Effector CD8-positive, alpha-beta T cell (primary cell): ENCODE data around the gene SRC.

Experiments used
- DNase-seq: peaks from one replicate; lab custom pipeline; 2025; lab: John Stamatoyannopoulos, UW

The SRC gene

DNA sequence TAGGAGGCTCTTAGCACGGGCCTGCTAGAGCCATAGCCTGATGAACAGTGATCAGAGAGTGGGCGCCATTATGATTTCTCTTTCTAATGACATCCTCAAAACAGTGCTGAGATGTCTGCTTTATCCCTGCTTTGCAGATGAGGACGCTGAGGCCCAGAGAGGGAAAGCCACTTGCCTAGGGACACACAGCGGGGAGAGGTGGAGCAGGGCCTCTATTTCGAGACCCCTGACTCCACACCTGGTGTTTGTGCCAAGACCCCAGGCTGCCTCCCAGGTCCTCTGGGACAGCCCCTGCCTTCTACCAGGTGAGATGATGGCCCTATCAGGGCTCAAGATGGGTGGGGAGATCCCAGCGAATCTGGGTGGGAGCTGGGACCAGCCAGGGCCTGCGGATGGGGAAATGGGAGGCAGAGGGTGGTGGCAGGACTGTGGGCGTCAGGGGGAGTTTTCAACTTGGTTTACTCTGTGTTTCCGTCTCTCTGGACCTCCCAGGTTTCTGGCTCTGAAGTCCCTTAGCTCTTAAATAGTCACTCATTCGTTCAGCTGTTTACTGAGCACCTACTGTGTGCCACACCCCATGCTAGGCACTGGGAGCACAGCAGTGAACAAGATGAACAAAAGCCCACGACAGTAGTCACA lies 36.7 kb downstream of the SRC start:
- DNase-seq = no peak

DNA sequence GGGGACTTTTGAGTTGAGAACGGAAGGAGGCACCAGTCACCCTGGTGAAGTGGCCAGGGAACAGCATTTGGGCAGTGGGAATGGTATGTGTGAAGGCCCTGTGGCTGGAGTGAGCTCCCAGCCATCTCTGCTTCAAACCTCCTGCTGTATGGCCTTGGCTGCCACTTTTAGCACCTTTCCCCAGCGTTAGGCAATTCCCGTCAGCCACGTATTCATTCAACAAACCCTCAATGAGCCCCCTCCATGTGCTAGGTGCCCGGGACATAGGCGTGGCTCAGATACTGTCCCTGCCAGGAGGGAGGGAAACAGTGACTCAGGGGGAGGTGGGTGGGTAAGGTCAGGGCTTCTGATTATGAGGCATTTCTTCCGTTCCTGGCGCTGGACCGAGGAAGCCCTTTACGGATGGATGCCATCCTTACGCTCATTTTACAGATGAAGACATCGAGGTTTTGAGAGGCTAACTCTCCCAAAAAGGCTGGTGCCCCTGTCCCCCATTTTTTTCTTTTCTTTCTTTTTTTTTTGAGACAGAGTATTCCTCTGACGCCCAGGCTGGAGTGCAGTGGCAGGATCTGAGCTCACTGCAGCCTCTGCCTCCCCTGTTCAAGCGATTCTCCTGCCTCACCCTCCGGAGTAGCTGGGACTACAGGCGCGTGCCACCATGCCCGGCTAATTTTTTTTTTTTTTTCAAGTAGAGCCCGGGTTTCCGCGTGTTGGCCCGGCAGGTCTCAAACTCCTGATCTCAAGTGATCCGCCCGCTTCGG lies 37.5 kb downstream of the SRC start:
- DNase-seq = no peak

DNA sequence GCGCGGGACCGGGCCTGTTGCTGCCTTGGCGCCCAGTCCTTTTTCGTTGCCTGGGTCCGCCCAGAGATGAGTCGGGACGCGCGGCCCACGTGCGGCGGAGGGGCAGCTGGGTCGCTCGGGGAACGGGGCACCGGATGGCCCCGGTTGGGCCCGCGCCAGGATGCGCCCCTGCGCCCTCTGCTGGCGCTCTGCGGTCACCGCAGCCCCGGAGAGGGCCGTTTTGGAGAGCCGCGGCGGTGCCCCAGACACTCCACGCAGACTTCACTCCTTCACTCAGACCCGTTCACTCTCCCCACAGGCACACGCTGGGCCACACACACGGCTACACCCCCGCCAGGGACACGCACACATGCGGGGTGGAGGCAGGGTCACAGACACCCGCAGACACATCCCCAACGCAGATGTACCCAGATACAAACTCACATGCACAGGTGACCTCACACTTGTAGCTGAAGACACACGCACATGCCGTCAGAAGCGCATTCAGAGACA lies 38.8 kb downstream of the SRC start:
- DNase-seq = peak; percentile 67

GRCh38 chr20:37385176-37385575 lies 39.2 kb downstream of the SRC start:
- DNase-seq = no peak

GRCh38 chr20:37385659-37386504 lies 39.9 kb downstream of the SRC start:
- DNase-seq = no peak

DNA sequence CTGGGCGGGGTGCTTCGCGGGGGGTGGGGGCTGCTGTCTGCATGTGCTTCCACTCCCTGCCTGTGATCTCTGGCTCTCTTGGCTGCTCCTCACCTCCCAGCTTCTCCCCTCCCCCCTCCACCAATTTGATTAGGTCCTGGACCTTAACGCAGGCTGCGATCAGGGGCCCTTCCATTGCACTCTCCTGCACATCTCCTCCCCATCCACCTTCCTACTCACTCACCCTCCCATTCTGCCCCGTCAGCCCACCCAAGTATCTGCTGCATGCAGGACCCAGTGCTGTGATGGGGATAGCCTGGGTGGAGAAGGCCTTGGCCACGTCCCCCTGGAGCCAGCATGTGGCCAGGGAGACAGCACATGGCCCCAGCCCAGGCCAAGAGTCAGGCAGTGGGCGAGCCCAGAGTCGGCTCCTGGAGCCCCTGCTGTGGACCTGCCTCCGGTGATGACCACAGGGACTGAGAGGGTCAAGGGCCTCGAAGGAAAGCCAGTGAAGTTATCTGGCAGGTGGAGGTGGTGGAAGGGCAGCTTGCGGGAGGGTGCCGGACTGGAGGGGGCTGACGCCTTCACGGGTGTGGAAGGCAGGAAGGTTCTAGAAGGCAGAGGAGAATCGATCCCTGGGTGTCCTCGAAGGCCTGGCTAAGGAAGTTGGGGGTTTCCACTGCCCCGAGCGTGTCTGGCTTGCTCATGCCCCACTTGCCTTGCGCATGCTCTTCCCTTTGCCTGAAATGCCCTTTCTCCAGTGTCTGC lies 40.7 kb downstream of the SRC start:
- DNase-seq = no peak

DNA sequence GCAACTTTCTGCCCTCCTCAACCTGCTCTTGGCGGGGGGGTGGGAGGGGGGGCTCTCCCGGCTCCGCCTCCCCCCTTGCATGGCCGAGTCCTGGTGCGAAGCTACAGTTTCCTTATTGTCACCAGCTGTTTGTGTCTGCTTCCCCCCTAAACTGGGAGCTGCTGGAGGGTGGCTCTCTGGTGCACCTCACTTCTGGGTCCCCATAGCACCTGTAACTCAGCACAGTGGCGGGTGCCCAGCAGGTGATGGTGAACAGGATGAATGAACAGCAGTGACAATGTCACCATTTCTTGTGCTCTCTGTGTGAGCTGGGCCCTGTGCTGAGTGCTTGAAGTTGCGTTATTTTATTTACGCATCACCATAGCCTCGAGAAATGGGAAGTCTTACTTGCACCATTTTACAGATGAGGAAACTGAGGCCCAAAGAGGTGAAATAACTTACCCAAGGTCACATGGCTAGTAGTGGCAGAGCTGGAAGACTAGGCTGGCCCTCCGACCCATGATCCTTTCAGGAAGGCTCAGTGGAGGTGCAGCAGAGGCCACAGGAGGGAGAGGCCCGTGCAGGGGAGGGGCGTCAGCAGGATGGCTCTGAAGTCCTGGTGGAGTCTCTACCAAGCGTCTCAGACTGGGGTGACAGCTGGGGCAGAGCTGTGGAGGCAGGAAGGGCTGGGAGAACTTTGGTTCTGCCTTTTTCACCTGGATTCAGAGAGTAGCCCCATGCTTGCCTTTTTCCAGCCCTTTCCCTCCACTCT lies 41.8 kb downstream of the SRC start:
- DNase-seq = no peak

DNA sequence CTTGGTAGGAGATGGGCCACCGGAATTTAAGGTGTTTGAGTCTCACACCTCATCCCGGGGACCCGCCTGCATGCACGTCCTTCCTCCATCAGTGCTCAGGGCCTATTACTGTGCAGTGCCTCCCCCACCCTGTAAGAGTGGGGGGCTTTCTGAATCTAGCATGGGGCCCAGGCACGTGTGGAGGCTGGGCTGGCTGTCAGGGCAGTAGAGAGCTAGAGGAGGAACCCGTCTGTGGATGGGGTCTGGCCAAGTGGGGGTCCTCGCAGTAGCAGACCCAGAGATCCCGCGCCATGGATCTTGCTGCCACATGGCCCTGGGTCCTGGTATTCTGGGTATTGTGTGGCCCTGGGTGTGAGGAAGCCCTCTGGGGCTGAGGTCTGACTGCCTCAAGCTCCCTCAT lies 42.9 kb downstream of the SRC start:
- DNase-seq = no peak

DNA sequence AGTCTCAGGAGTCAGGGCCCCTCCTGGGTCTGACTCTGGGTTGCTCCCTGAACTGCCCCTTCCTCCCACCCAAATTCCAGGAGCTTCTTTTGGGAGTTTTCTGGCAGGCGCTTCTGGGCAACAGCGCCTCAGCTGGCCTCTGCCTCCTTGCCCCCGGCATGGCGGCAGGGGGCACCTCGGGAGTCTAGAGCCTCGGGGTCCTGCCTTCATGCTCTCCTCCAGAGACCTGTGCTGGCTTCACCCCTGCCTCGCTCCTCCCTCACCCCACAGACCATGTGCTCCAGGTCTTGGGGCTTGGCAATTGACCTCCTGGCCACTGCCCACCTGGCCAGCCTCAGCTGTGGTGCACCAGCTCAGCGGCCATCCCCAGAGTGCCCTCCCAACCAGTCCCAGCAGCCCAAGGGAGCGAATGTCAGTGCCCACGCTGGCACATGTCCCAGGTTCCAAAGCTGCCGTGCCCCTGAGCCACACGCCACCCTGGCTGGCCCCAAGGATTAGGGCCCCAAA lies 43.4 kb downstream of the SRC start:
- DNase-seq = no peak

GRCh38 chr20:37389844-37390275 lies 43.9 kb downstream of the SRC start:
- no peak for DNase-seq

DNA sequence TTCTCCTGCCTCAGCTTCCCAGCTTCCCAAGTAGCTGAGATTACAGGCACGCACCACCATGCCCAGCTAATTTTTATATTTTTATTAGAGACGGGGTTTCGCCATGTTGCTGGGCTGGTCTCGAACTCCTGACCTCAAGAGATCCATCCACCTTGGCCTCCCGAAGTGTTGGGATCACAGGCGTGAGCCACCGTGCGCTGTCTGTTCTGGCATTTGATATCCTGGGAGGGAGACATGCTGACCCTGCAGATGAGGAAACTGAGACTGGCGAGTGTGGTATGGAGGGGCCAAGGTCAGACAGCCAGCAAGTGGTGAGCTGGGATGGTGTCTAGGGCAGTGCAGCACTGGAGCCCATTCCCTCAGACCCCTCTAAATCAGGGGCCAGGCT lies 44.6 kb downstream of the SRC start:
- DNase-seq = no peak

GRCh38 chr20:37390891-37391525 lies 45.1 kb downstream of the SRC start:
- no peak for DNase-seq

GRCh38 chr20:37392441-37393195 lies 46.7 kb downstream of the SRC start:
- no peak for DNase-seq

DNA sequence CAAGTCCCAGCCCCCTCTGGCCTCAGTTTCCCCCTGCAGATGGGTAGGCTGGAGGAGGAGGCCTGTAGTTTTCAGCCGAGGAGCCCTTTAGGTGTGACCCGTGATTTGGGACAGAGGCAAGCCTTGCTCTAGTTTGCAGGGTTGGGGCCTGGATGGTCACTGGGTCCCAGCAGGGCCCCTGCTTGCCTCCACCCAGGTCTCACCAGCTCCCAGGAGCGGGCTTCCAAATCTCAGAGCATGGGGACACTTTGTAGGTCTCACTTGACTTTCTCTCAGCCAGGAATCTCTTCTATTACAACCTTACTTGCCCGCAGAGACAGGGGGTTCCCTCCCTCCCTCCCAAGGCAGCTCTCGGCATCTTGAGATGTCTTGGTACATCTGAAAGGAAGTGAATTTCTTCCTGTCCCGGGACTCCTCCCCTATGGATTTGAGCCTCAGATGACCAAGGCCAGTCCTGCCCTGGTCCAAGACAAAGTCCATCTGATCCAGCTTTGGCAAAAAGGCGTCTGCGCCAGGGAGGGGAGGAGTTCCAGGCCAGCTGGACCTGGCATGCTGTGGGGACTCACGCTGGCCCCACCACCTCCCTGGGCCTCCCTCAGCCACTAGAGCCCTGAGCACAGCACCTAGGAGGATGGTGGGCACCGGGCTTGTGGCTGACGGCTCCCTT lies 47.4 kb downstream of the SRC start:
- no peak for DNase-seq

DNA sequence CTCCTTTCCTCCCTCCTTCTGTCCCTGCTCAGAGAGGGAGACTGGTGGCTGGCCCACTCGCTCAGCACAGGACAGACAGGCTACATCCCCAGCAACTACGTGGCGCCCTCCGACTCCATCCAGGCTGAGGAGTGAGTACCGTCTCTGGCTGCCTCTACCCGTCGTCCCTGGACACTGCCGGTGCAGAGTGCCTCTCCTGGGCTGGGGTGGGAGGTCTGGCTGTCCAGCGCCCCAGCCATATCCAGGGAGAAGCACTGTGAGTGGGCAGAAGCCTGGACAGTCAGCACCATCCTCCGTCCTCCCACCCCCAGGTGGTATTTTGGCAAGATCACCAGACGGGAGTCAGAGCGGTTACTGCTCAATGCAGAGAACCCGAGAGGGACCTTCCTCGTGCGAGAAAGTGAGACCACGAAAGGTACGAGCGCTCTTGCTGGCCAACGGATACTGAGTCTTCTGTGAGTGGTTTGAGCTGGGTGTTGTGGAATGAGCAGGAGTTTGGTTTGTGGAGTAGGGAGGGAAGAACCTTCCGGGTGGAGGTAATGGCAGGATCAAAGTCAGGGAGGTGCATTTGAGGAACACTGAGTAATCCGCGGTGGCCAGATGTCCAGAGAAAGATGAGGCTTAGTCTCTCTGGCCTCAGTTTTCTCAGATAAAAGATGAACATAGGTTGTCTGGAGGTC lies 48.1 kb downstream of the SRC start:
- no peak for DNase-seq

DNA sequence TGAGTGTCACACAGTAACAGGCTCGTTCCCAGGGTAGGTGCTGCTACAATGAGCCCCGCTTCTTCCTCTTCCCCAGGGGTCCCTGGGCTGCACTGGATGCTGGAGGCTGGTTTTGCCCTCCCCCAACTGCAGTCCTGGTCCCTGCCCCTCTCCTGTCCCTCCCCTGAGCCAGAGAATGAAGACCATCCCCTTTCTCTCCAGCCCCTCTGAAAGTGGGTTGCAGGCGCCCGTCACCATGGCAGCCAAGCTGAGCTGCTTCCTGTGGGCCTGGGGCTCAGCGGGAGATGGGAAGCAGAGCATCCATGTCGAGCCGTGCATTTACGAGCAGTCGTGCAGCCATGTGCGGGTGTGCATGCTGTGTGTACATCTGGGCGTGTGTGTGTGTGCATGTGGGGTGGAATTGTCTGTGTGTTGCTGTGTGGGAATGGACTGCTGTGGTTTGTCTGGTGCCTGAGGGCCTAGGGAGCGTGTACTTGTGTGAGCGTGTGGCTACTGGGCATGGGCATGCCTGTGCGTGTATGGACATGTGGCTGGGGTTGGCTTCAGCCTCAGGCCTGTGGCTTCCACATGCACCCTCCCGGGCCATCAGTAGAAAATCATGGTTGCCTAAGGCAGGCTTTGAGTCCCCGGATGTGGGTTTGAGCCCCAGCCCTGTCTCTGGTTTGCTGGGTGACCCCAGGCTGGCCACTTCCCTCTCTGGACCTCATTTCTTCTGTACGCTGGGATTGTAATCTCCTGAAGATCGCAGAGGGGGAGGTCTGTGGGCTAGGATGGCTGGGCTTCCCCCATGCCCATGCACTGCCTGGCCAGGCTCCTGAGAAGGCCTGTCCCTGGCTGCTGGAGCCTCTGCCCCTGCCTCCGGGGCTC lies 48.8 kb downstream of the SRC start:
- no peak for DNase-seq

GRCh38 chr20:37395410-37395797 lies 49.5 kb downstream of the SRC start:
- DNase-seq = no peak
